Skeletal muscle satellite cell (primary cell): ENCODE data around the gene TREML4.

ENCODE experiments used
- H3K27me3 ChIP-seq: 2 replicates; pipeline ENCODE4 v1.7.0; 2013; ENCODE audit warnings: low read length; ENCODE audit not compliant: control insufficient read depth, insufficient read depth
- H3K36me3 ChIP-seq: 2 replicates; pipeline ENCODE4 v1.7.0; 2013; ENCODE audit warnings: mild to moderate bottlenecking, control low read depth, low read length; ENCODE audit not compliant: insufficient read depth
- H3K4me1 ChIP-seq: 2 replicates; pipeline ENCODE4 v1.7.0; 2013; ENCODE audit warnings: low read length; ENCODE audit not compliant: control insufficient read depth, insufficient read depth
- H3K4me2 ChIP-seq: 2 replicates; pipeline ENCODE4 v1.7.0; 2013; ENCODE audit warnings: mild to moderate bottlenecking, low read length
- H3K4me3 ChIP-seq: 2 replicates; pipeline ENCODE4 v1.7.0; 2013; ENCODE audit warnings: low read length
- H3K9ac ChIP-seq: 2 replicates; pipeline ENCODE4 v1.7.0; 2013; ENCODE audit warnings: mild to moderate bottlenecking, low read depth, low read length, moderate library complexity
- H3K9me3 ChIP-seq: replicated peaks from 2 replicates; pipeline ENCODE4 v1.7.0; 2013; ENCODE audit warnings: mild to moderate bottlenecking, control low read depth, low read length

Gene TREML4

GRCh38 chr6:41257369-41258195, 29.4 kb downstream of the TREML4 start:
- no peaks in the 10 kb centered on the region for H3K36me3 ChIP-seq
- no peaks in the 10 kb centered on the region for H3K27me3 ChIP-seq
- H3K9ac ChIP-seq: no peak overlapping the region
- H3K4me2 ChIP-seq: no peak overlapping the region
- no peak overlapping the region for H3K4me3 ChIP-seq
- no peaks in the 10 kb centered on the region for H3K4me1 ChIP-seq
- H3K9me3 ChIP-seq: no peaks in the 10 kb centered on the region

- no peak overlapping the region for H3K4me3 ChIP-seq
- no peaks in the 10 kb centered on the region for H3K4me1 ChIP-seq
- H3K9me3 ChIP-seq: peaks cover under 1% of the 10 kb centered on the region
- no peak overlapping the region for H3K9ac ChIP-seq
- no peaks in the 10 kb centered on the region for H3K27me3 ChIP-seq
- H3K4me2 ChIP-seq: no peak overlapping the region
- H3K36me3 ChIP-seq: no peaks in the 10 kb centered on the region
Observed at GRCh38 chr6:41258196-41258493, 30.0 kb downstream of the TREML4 start.

GRCh38 chr6:41262401-41262800, 34.3 kb downstream of the TREML4 start:
- Histone ChIP-seq H3K27me3 (no peaks in the 10 kb centered on the region), H3K4me1 (no peaks in the 10 kb centered on the region), H3K36me3 (no peaks in the 10 kb centered on the region), H3K9me3 (peaks cover 6% of the 10 kb centered on the region), H3K4me2 (no peak overlapping the region), H3K9ac (no peak overlapping the region), H3K4me3 (no peak overlapping the region)

- no peak overlapping the region for H3K4me2 ChIP-seq
- H3K9ac ChIP-seq: no peak overlapping the region
- H3K27me3 ChIP-seq: no peaks in the 10 kb centered on the region
- peaks cover 6% of the 10 kb centered on the region for H3K9me3 ChIP-seq
- no peaks in the 10 kb centered on the region for H3K36me3 ChIP-seq
- no peak overlapping the region for H3K4me3 ChIP-seq
- H3K4me1 ChIP-seq: no peaks in the 10 kb centered on the region
Observed at GRCh38 chr6:41263267-41263666, 35.1 kb downstream of the TREML4 start.

GRCh38 chr6:41266541-41266940, 38.4 kb downstream of the TREML4 start:
- H3K4me2 ChIP-seq: no peak overlapping the region
- H3K27me3 ChIP-seq: no peaks in the 10 kb centered on the region

GRCh38 chr6:41268478-41268877, 40.3 kb downstream of the TREML4 start:
- H3K4me1 ChIP-seq: no peaks in the 10 kb centered on the region

More at GRCh38 chr6:41266541-41266940, 38.4 kb downstream of the TREML4 start:
- H3K4me3 ChIP-seq: no peak overlapping the region
- no peak overlapping the region for H3K9ac ChIP-seq
- peaks cover 6% of the 10 kb centered on the region for H3K9me3 ChIP-seq
- no peaks in the 10 kb centered on the region for H3K4me1 ChIP-seq
- H3K36me3 ChIP-seq: no peaks in the 10 kb centered on the region

GRCh38 chr6:41269166-41269565, 41.0 kb downstream of the TREML4 start:
- H3K4me1 ChIP-seq: no peaks in the 10 kb centered on the region
- H3K36me3 ChIP-seq: no peaks in the 10 kb centered on the region
- H3K4me2 ChIP-seq: no peak overlapping the region
- H3K9ac ChIP-seq: no peak overlapping the region
- no peak overlapping the region for H3K4me3 ChIP-seq
- H3K9me3 ChIP-seq: no peaks in the 10 kb centered on the region
- no peaks in the 10 kb centered on the region for H3K27me3 ChIP-seq

More at GRCh38 chr6:41268478-41268877, 40.3 kb downstream of the TREML4 start:
- Histone ChIP-seq H3K9me3 (peaks cover 3% of the 10 kb centered on the region), H3K36me3 (no peaks in the 10 kb centered on the region), H3K4me2 (no peak overlapping the region), H3K9ac (no peak overlapping the region), H3K4me3 (no peak overlapping the region), H3K27me3 (no peaks in the 10 kb centered on the region)

- Histone ChIP-seq H3K4me1 (no peaks in the 10 kb centered on the region), H3K4me2 (no peak overlapping the region), H3K9ac (no peak overlapping the region), H3K9me3 (no peaks in the 10 kb centered on the region), H3K36me3 (no peaks in the 10 kb centered on the region), H3K27me3 (no peaks in the 10 kb centered on the region), H3K4me3 (no peak overlapping the region)
Observed at GRCh38 chr6:41269716-41270115, 41.6 kb downstream of the TREML4 start.

GRCh38 chr6:41271901-41272395, 43.8 kb downstream of the TREML4 start:
- H3K9me3 ChIP-seq: no peaks in the 10 kb centered on the region
- no peaks in the 10 kb centered on the region for H3K4me1 ChIP-seq
- peaks cover 10% of the 10 kb centered on the region for H3K27me3 ChIP-seq
- no peak overlapping the region for H3K4me2 ChIP-seq
- H3K36me3 ChIP-seq: no peaks in the 10 kb centered on the region
- H3K4me3 ChIP-seq: no peak overlapping the region
- H3K9ac ChIP-seq: no peak overlapping the region

- no peaks in the 10 kb centered on the region for H3K9me3 ChIP-seq
- H3K4me2 ChIP-seq: no peak overlapping the region
- H3K4me1 ChIP-seq: no peaks in the 10 kb centered on the region
- no peak overlapping the region for H3K9ac ChIP-seq
- H3K36me3 ChIP-seq: no peaks in the 10 kb centered on the region
- H3K4me3 ChIP-seq: no peak overlapping the region
- peaks cover 10% of the 10 kb centered on the region for H3K27me3 ChIP-seq
Observed at GRCh38 chr6:41272591-41273240, 44.6 kb downstream of the TREML4 start.

GRCh38 chr6:41273714-41274113, 45.6 kb downstream of the TREML4 start:
- Histone ChIP-seq H3K27me3 (peaks cover 10% of the 10 kb centered on the region), H3K9me3 (no peaks in the 10 kb centered on the region), H3K4me1 (no peaks in the 10 kb centered on the region), H3K4me3 (no peak overlapping the region), H3K9ac (no peak overlapping the region), H3K4me2 (no peak overlapping the region), H3K36me3 (no peaks in the 10 kb centered on the region)

- H3K36me3 ChIP-seq: no peaks in the 10 kb centered on the region
- H3K4me1 ChIP-seq: no peaks in the 10 kb centered on the region
- no peak overlapping the region for H3K4me2 ChIP-seq
- no peak overlapping the region for H3K4me3 ChIP-seq
- H3K9ac ChIP-seq: no peak overlapping the region
- H3K27me3 ChIP-seq: peaks cover 10% of the 10 kb centered on the region
- H3K9me3 ChIP-seq: no peaks in the 10 kb centered on the region
Observed at GRCh38 chr6:41274256-41274655, 46.1 kb downstream of the TREML4 start.
